ENCODE measurements around the gene GSKIP. TPM values are rescaled to one million over a fixed set of nuclear protein-coding genes. Genes with fewer than 3 reads are reported as not detected.

GSKIP gene
- total RNA-seq, 2 experiments from 2014 or later, result 16.9 to 20.1 TPM

GRCh38 chr14:96413526-96413925 is 50.2 kb downstream of the GSKIP start:
- no peak for ATAC-seq (ENCODE audit: low read depth)
- H3K4me3 Mint-ChIP-seq, result no peak overlapping the region
- POLR2A ChIA-PET, result no interaction called here
- H3K27ac Mint-ChIP-seq, result no peak overlapping the region
- peaks cover 5% of the 10 kb centered on the region for H3K4me1 Mint-ChIP-seq
- H3K27me3 Mint-ChIP-seq, result no peaks in the 10 kb centered on the region
- no peaks in the 10 kb centered on the region for H3K36me3 Mint-ChIP-seq
- H3K9me3 Mint-ChIP-seq, result no peaks in the 10 kb centered on the region
- DNase-seq, result no peak

- Mint-ChIP-seq H3K9me3 (no peaks in the 10 kb centered on the region), H3K27me3 (no peaks in the 10 kb centered on the region), H3K4me1 (peaks cover 2% of the 10 kb centered on the region), H3K4me3 (no peak overlapping the region), H3K27ac (no peak overlapping the region), H3K36me3 (no peaks in the 10 kb centered on the region)
- POLR2A ChIA-PET, result no interaction called here
- DNase-seq, result no peak
- no peak for ATAC-seq (ENCODE audit: low read depth)
Observed at GRCh38 chr14:96415559-96415958, 52.2 kb downstream of the GSKIP start.

GRCh38 chr14:96416292-96416691 is 53.0 kb downstream of the GSKIP start:
- DNase-seq (no peak), ATAC-seq (ENCODE audit: low read depth) (no peak)
- H3K9me3 Mint-ChIP-seq, result no peaks in the 10 kb centered on the region
- POLR2A ChIA-PET, result no interaction called here
- no peaks in the 10 kb centered on the region for H3K27me3 Mint-ChIP-seq
- no peak overlapping the region for H3K4me3 Mint-ChIP-seq
- no peaks in the 10 kb centered on the region for H3K4me1 Mint-ChIP-seq
- no peaks in the 10 kb centered on the region for H3K36me3 Mint-ChIP-seq
- no peak overlapping the region for H3K27ac Mint-ChIP-seq

GRCh38 chr14:96417254-96417653 is 53.9 kb downstream of the GSKIP start:
- Mint-ChIP-seq H3K27me3 (no peaks in the 10 kb centered on the region), H3K4me1 (no peaks in the 10 kb centered on the region), H3K36me3 (no peaks in the 10 kb centered on the region), H3K27ac (no peak overlapping the region), H3K4me3 (no peak overlapping the region), H3K9me3 (no peaks in the 10 kb centered on the region)
- DNase-seq, result no peak
- no peak for ATAC-seq (ENCODE audit: low read depth)
- POLR2A ChIA-PET, result no interaction called here

GRCh38 chr14:96418075-96418474 is 54.7 kb downstream of the GSKIP start:
- H3K27me3 Mint-ChIP-seq, result no peaks in the 10 kb centered on the region
- no peaks in the 10 kb centered on the region for H3K9me3 Mint-ChIP-seq
- H3K36me3 Mint-ChIP-seq, result no peaks in the 10 kb centered on the region
- DNase-seq (no peak), ATAC-seq (ENCODE audit: low read depth) (no peak)
- no peaks in the 10 kb centered on the region for H3K4me1 Mint-ChIP-seq
- H3K27ac Mint-ChIP-seq, result no peak overlapping the region
- H3K4me3 Mint-ChIP-seq, result no peak overlapping the region
- POLR2A ChIA-PET, result no interaction called here

GRCh38 chr14:96421236-96421635 is 57.9 kb downstream of the GSKIP start:
- Mint-ChIP-seq H3K4me1 (peaks cover 2% of the 10 kb centered on the region), H3K9me3 (no peaks in the 10 kb centered on the region), H3K27ac (no peak overlapping the region), H3K36me3 (no peaks in the 10 kb centered on the region), H3K4me3 (no peak overlapping the region), H3K27me3 (peaks cover 5% of the 10 kb centered on the region)
- no peak for ATAC-seq (ENCODE audit: low read depth)
- DNase-seq, result no peak
- POLR2A ChIA-PET, result no interaction called here

- Mint-ChIP-seq H3K4me1 (peaks cover 2% of the 10 kb centered on the region), H3K27ac (no peak overlapping the region), H3K4me3 (no peak overlapping the region), H3K9me3 (no peaks in the 10 kb centered on the region), H3K36me3 (no peaks in the 10 kb centered on the region), H3K27me3 (peaks cover 7% of the 10 kb centered on the region)
- no peak for ATAC-seq (ENCODE audit: low read depth)
- no peak for DNase-seq
- POLR2A ChIA-PET, result no interaction called here
Observed at GRCh38 chr14:96422992-96423391, 59.7 kb downstream of the GSKIP start.

GRCh38 chr14:96423446-96424108 is 60.3 kb downstream of the GSKIP start:
- Mint-ChIP-seq H3K4me1 (peaks cover 2% of the 10 kb centered on the region), H3K36me3 (no peaks in the 10 kb centered on the region), H3K27me3 (peaks cover 7% of the 10 kb centered on the region), H3K9me3 (no peaks in the 10 kb centered on the region), H3K27ac (no peak overlapping the region), H3K4me3 (peak overlapping the region; percentile 74)
- ATAC-seq (ENCODE audit: low read depth) (no peak), DNase-seq (no peak)
- POLR2A ChIA-PET, result no interaction called here

- POLR2A ChIA-PET, result no interaction called here
- peaks cover 9% of the 10 kb centered on the region for H3K27me3 Mint-ChIP-seq
- H3K27ac Mint-ChIP-seq, result no peak overlapping the region
- peak; percentile 56 for DNase-seq
- H3K9me3 Mint-ChIP-seq, result no peaks in the 10 kb centered on the region
- peak overlapping the region; percentile 74 for H3K4me3 Mint-ChIP-seq
- H3K36me3 Mint-ChIP-seq, result no peaks in the 10 kb centered on the region
- peak; percentile 71 for ATAC-seq (ENCODE audit: low read depth)
- peaks cover 2% of the 10 kb centered on the region for H3K4me1 Mint-ChIP-seq
Observed at GRCh38 chr14:96424109-96424989, 61.0 kb downstream of the GSKIP start.

GRCh38 chr14:96434040-96434439 is 70.7 kb downstream of the GSKIP start:
- no peak for ATAC-seq (ENCODE audit: low read depth)
- no peak overlapping the region for H3K4me3 Mint-ChIP-seq
- no peak overlapping the region for H3K27ac Mint-ChIP-seq
- H3K4me1 Mint-ChIP-seq, result no peaks in the 10 kb centered on the region
- no peaks in the 10 kb centered on the region for H3K9me3 Mint-ChIP-seq
- POLR2A ChIA-PET, result no interaction called here
- DNase-seq, result no peak
- H3K27me3 Mint-ChIP-seq, result peaks cover 14% of the 10 kb centered on the region
- H3K36me3 Mint-ChIP-seq, result no peaks in the 10 kb centered on the region

Other genes with a start within 250 kb of the GSKIP start
- gene BDKRB2, start 158.7 kb upstream of the GSKIP start, total RNA-seq, result not detected
- gene BDKRB1, start 107.3 kb upstream of the GSKIP start, total RNA-seq, result not detected
- 10 to 100 TPM; 15.9 to 19.7 TPM for gene ATG2B, start 185 bp upstream of the GSKIP start, total RNA-seq
- under 1 TPM; 0.37 to 0.64 TPM for gene AK7, start 28.6 kb downstream of the GSKIP start, total RNA-seq
- 100 to 1,000 TPM; 168 to 175 TPM for gene PAPOLA, start 138.9 kb downstream of the GSKIP start, total RNA-seq